GM15510 (cell line): Measurements from ENCODE around the gene TMEM198.

Experiments used
- POLR2A ChIP-seq: IDR thresholded peaks from 3 replicates; pipeline ENCODE4 v1.6.1; 2011; ENCODE audit warnings: borderline replicate concordance; ENCODE audit not compliant: insufficient read length; ENCODE audit errors: extremely low read depth

Gene TMEM198

GRCh38 chr2:219530048-219530963, 13.5 kb upstream of the TMEM198 start:
- TF ChIP-seq POLR2A = no peak

- TF ChIP-seq POLR2A = no peak
These were observed 12.0 kb upstream of the TMEM198 start for GRCh38 chr2:219531639-219532377.

- TF ChIP-seq POLR2A = no peak
These were observed 11.5 kb upstream of the TMEM198 start for GRCh38 chr2:219532378-219532649.

GRCh38 chr2:219533930-219534661, 9.7 kb upstream of the TMEM198 start:
- no peak for TF ChIP-seq POLR2A

- no peak for TF ChIP-seq POLR2A
These were observed 7.4 kb upstream of the TMEM198 start for GRCh38 chr2:219536425-219536824.

- no peak for TF ChIP-seq POLR2A
These were observed 6.9 kb upstream of the TMEM198 start for GRCh38 chr2:219536967-219537366.

GRCh38 chr2:219537657-219538488, 6.0 kb upstream of the TMEM198 start:
- no peak for TF ChIP-seq POLR2A

GRCh38 chr2:219538504-219538951, 5.3 kb upstream of the TMEM198 start:
- TF ChIP-seq POLR2A = no peak

GRCh38 chr2:219538956-219539788, 4.7 kb upstream of the TMEM198 start:
- TF ChIP-seq POLR2A = no peak

GRCh38 chr2:219539926-219540678, 3.7 kb upstream of the TMEM198 start:
- no peak for TF ChIP-seq POLR2A

- no peak for TF ChIP-seq POLR2A
These were observed 2.9 kb upstream of the TMEM198 start for GRCh38 chr2:219540784-219541504.

GRCh38 chr2:219541611-219542180, 2.1 kb upstream of the TMEM198 start:
- no peak for TF ChIP-seq POLR2A

GRCh38 chr2:219542931-219543595, 765 bp upstream of the TMEM198 start:
- no peak for TF ChIP-seq POLR2A
